Coronary artery (tissue), 2 donors: Measurements from ENCODE around the gene MEGF11.

Source experiments
- DNase-seq: peaks from one replicate; pipeline ENCODE4 v3.0.0-alpha.2; 2017; ENCODE audit warnings: low spot score
- H3K27ac ChIP-seq, 2 donors: fragments of 200-600 bp; sonication (generic); one replicate each; pipeline ENCODE4 v1.5.1; 2016 to 2019
- H3K4me3 ChIP-seq: fragments of 200-600 bp; sonication (generic); 2 replicates; pipeline ENCODE4 v1.5.1; 2016; ENCODE audit warnings: mild to moderate bottlenecking, moderate library complexity
- TF ChIP-seq, protein P1 (sequence below): fragments of 200-600 bp; sonication (generic); IDR thresholded peaks from one replicate; pipeline ENCODE4 v1.5.1; 2019; ENCODE audit warnings: antibody characterized with exemption

MEGF11 gene

DNA sequence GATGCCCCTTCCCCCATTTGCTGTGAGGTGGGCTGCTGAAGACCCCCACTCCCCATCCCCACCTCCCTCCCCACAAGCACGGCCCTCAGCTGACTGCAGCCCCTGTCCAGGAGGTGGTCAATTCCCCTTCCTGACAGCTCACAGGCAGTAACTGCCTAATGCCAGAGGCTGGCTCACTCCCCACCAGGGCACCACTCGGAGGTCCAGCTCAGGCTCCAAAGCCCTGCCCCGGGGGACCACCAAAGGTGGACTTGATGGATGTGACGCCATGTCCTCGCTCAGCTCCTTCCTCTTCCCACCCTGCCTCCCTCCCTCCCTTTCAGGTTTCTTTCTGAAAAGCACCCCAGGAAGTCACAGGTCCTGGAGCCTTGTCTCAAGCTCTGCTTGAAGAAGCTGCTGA, 82.8 kb downstream of the MEGF11 start:
- TF ChIP-seq, protein P1, sequence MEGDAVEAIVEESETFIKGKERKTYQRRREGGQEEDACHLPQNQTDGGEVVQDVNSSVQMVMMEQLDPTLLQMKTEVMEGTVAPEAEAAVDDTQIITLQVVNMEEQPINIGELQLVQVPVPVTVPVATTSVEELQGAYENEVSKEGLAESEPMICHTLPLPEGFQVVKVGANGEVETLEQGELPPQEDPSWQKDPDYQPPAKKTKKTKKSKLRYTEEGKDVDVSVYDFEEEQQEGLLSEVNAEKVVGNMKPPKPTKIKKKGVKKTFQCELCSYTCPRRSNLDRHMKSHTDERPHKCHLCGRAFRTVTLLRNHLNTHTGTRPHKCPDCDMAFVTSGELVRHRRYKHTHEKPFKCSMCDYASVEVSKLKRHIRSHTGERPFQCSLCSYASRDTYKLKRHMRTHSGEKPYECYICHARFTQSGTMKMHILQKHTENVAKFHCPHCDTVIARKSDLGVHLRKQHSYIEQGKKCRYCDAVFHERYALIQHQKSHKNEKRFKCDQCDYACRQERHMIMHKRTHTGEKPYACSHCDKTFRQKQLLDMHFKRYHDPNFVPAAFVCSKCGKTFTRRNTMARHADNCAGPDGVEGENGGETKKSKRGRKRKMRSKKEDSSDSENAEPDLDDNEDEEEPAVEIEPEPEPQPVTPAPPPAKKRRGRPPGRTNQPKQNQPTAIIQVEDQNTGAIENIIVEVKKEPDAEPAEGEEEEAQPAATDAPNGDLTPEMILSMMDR: no peak
- DNase-seq: no peak
- no peak overlapping the region for H3K27ac ChIP-seq
- no peak overlapping the region for H3K4me3 ChIP-seq

DNA sequence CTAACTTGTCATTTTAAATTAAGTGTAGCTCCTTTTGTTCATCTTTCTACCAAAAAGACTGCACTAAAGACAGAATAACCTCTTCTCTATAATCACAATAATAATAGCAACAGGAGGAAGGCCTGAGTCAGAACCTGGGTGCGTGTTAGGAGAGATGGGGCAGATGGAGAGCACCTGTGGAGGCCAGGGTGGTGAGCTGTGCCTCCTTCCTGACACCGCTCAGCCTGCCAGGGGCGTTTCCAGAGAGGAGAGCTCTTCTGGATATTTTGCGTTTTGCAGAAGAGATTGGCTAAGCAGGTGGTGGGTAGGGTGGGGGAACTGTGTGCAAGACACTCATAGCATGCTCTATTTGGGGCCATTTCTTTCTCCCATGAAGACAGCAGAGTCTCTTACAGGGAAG, 83.5 kb downstream of the MEGF11 start:
- Histone ChIP-seq H3K4me3 (no peak overlapping the region), H3K27ac (no peak overlapping the region)
- DNase-seq: no peak
- TF ChIP-seq, protein P1: no peak

DNA sequence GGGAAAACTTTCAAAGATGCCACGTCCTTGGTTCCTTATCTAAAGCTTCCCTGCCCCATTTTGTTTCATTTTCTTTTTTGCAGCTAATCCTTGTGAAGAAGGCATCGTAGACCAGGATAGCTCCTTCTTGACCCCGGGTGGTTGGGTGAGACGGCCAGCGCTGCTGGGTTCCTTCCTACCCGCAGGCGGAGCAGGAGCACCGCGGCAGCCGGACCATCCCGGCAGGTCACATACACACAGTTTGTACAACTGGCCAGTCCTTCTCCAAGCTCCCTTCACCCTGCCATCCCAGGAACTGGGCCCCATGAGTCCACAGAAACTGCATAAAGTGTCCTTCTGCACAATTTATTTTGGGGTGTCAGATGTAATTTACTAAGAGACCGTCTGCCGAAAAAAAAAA, 83.9 kb downstream of the MEGF11 start:
- TF ChIP-seq, protein P1: no peak
- DNase-seq: no peak
- no peak overlapping the region for H3K4me3 ChIP-seq
- H3K27ac ChIP-seq: no peak overlapping the region

GRCh38 chr15:66169023-66169422, 84.5 kb downstream of the MEGF11 start:
- TF ChIP-seq, protein P1: no peak
- no peak for DNase-seq
- Histone ChIP-seq H3K4me3 (no peak overlapping the region), H3K27ac (no peak overlapping the region)

GRCh38 chr15:66167854-66168253, 85.7 kb downstream of the MEGF11 start:
- no peak overlapping the region for H3K27ac ChIP-seq
- TF ChIP-seq, protein P1: no peak
- DNase-seq: no peak
- no peak overlapping the region for H3K4me3 ChIP-seq

GRCh38 chr15:66165856-66166255, 87.7 kb downstream of the MEGF11 start:
- TF ChIP-seq, protein P1: no peak

GRCh38 chr15:66164788-66165187, 88.8 kb downstream of the MEGF11 start:
- no peak for DNase-seq
- Histone ChIP-seq H3K27ac (no peak overlapping the region), H3K4me3 (no peak overlapping the region)
- TF ChIP-seq, protein P1: no peak

More at GRCh38 chr15:66165856-66166255, 87.7 kb downstream of the MEGF11 start:
- DNase-seq: no peak
- no peak overlapping the region for H3K27ac ChIP-seq
- H3K4me3 ChIP-seq: no peak overlapping the region
